Psoas muscle (tissue), 8 donors: Measurements from ENCODE around the gene AGAP2. TPM values are rescaled to one million over a fixed set of nuclear protein-coding genes. Genes with fewer than 3 reads are reported as not detected.

Source experiments
- ATAC-seq, 4 donors: fragments of 200-7000 bp; cut with Tn5 transposase; one replicate each; pipeline ENCODE4 v1.9.1; 2020; ENCODE audit warnings: moderate library complexity in 3 of 4, mild to moderate bottlenecking in 2 of 4
- DNase-seq, 2 donors: peaks; one replicate each; pipeline ENCODE4 v3.0.0-alpha.2; 2020
- H3K27ac ChIP-seq: fragments of 200-600 bp; one replicate; pipeline ENCODE4 v1.8.0; 2022
- H3K27me3 ChIP-seq, 3 donors: fragments of 200-600 bp in 1 of 3; one replicate each; pipeline versions ENCODE4 v1.6.1 to v1.8.0; 2013 to 2022; ENCODE audit warnings: low read length in 2 of 3, mild to moderate bottlenecking in 2 of 3, moderate library complexity in 1 of 3; ENCODE audit not compliant: insufficient read depth in 3 of 3
- H3K36me3 ChIP-seq, 2 donors: fragments of 200-600 bp in 1 of 2; one replicate each; pipeline versions ENCODE4 v1.6.1 to v1.8.0; 2013 to 2022; ENCODE audit warnings: low read depth in 1 of 2, mild to moderate bottlenecking in 1 of 2, moderate library complexity in 1 of 2; ENCODE audit not compliant: insufficient read depth in 1 of 2
- H3K4me1 ChIP-seq: fragments of 200-600 bp; one replicate; pipeline ENCODE4 v1.8.0; 2022
- H3K4me3 ChIP-seq: fragments of 200-600 bp; one replicate; pipeline ENCODE4 v1.8.0; 2022; ENCODE audit warnings: mild to moderate bottlenecking
- H3K9me3 ChIP-seq: fragments of 200-600 bp; one replicate; pipeline ENCODE4 v1.8.0; 2022
- WGBS, 3 donors: extraction: QIAGEN DNeasy Blood & Tissue Kit; methylation state at CpG; one replicate each; pipeline versions ENCODE4 v1.1.6 to v1.1.7; 2013; 5-methylcytosine and 5-hydroxymethylcytosine counted together
- intact Hi-C, 2 donors: fragments of 100-400 bp; cut with DNase I; formaldehyde crosslinking; loops; one replicate each; pipeline versions ENCODE4 v1.11.0 to v1.14.2; 2022
- polyA plus RNA-seq, 3 donors: library from polyadenylated mRNA; stranded (reverse); fragments of 200-250 nt; gene quantifications; one replicate each; pipeline ENCODE4 v1.2.3, GENCODE V29; 2013
- total RNA-seq, 4 donors: library from RNA; stranded (reverse); fragmentation: NEBNext Ultra II Directional in 2 of 4; extraction: Animal tissue kit (Norgen Biotek cat#: 25700) in 2 of 4; gene quantifications; one replicate each; pipeline versions ENCODE4 v1.2.1 to v1.2.4, GENCODE V29; 2021 to 2023
- TF ChIP-seq, protein P1 (sequence below): fragments of 200-600 bp; IDR thresholded peaks from one replicate; pipeline ENCODE4 v1.8.0; 2022; ENCODE audit warnings: antibody characterized with exemption
- donor health status: healthy with polysubstance abuse.
- donor health status: DM: no; HTN: no; CAD: no; lungs with moderate emphysema.
- donor health status: Bipolar disorder and iron deficiency.
- donor health status: healthy.
- donor health status: DM: yes; HTN: yes; CAD: no.
- donor health status: DM: no; HTN: no; CAD: no.
- donor health status: DM: no; HTN: no; CAD: no.
- donor health status: DM: yes; HTN: yes; CAD: no.

Gene AGAP2
- total and polyA plus RNA-seq, 7 donors, result 2.5 to 9.6 (median 3.9) TPM

DNA sequence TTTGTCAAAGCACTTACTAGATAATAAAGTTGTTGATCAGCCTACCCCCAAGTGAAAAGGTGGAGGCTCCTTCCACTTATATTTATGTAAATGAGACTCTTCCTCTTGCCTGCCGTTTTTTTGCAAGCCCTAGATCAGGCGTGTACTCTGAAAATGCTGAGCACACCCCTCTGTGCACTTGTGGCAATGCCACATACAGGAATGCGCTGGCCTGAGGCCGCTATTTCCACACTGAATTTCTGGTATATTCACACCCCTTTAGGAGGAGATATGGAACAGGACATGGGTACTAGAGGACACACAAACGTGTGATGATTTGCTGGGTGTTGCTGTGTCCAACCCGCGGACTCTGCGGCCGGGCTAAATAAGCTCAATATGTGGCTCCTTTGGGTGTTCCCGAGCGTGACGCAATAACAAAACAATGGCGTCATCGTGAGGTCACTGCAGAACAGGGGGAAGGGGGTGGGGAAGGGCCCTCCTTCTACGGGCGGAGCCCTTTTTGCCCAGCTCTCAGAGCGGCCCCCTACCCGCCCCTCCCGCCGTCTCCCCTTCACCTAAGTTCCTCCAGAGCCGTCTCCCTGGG, 5.7 kb upstream of the AGAP2 start:
- intact Hi-C loops, result no loop called here
- WGBS, 3 donors, result 4 to 6% (median 5%) methylated on average over 21 of the region's 21 CpGs

DNA sequence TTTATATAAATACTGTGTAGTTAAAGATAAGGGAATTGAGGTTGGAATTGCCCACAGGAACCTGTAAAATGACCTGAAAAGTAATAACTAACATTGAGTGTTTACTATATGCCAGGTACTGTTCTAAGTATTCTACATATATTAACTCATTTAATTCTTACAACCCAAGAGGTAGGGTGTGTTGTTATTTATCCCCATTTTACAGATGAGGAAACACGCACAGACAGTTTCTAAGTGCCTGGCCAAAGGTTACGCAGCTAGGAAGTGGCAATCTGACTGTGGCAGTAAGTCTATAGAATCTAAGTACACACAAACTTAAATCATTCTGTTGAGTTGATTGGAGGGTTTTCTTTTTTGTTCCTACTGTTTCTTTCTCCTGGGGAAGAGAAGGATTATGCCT, 5.2 kb upstream of the AGAP2 start:
- ATAC-seq, result no peak
- Histone ChIP-seq H3K36me3 (peaks cover 11 to 29% of the 10 kb centered on the region in 2 donors), H3K9me3 (no peaks in the 10 kb centered on the region), H3K4me1 (peaks cover 11% of the 10 kb centered on the region), H3K4me3 (peak overlapping the region; percentile 96), H3K27me3 (peaks cover 0 to 20% (median 5%) of the 10 kb centered on the region in 3 donors), H3K27ac (peak overlapping the region; percentile 97)
- no peak for DNase-seq
- WGBS, 3 donors, result 94 to 96% (median 96%) methylated on average over 2 of the region's 2 CpGs
- TF ChIP-seq, protein P1, sequence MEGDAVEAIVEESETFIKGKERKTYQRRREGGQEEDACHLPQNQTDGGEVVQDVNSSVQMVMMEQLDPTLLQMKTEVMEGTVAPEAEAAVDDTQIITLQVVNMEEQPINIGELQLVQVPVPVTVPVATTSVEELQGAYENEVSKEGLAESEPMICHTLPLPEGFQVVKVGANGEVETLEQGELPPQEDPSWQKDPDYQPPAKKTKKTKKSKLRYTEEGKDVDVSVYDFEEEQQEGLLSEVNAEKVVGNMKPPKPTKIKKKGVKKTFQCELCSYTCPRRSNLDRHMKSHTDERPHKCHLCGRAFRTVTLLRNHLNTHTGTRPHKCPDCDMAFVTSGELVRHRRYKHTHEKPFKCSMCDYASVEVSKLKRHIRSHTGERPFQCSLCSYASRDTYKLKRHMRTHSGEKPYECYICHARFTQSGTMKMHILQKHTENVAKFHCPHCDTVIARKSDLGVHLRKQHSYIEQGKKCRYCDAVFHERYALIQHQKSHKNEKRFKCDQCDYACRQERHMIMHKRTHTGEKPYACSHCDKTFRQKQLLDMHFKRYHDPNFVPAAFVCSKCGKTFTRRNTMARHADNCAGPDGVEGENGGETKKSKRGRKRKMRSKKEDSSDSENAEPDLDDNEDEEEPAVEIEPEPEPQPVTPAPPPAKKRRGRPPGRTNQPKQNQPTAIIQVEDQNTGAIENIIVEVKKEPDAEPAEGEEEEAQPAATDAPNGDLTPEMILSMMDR, result no peak
- intact Hi-C loops, result no loop called here

More for the DNA sequence above, 5.7 kb upstream of the AGAP2 start:
- peak overlapping the region; percentile 97 for H3K27ac ChIP-seq
- TF ChIP-seq, protein P1, result no peak
- peaks cover 11% of the 10 kb centered on the region for H3K4me1 ChIP-seq
- H3K27me3 ChIP-seq, result peaks cover 0 to 14% (median 3%) of the 10 kb centered on the region in 3 donors
- DNase-seq, result peak; percentile 78 to 87
- peak; percentile 76 to 79 (median 78) for ATAC-seq
- H3K36me3 ChIP-seq, result peaks cover 14 to 35% of the 10 kb centered on the region in 2 donors
- peak overlapping the region; percentile 96 for H3K4me3 ChIP-seq
- H3K9me3 ChIP-seq, result no peaks in the 10 kb centered on the region

DNA sequence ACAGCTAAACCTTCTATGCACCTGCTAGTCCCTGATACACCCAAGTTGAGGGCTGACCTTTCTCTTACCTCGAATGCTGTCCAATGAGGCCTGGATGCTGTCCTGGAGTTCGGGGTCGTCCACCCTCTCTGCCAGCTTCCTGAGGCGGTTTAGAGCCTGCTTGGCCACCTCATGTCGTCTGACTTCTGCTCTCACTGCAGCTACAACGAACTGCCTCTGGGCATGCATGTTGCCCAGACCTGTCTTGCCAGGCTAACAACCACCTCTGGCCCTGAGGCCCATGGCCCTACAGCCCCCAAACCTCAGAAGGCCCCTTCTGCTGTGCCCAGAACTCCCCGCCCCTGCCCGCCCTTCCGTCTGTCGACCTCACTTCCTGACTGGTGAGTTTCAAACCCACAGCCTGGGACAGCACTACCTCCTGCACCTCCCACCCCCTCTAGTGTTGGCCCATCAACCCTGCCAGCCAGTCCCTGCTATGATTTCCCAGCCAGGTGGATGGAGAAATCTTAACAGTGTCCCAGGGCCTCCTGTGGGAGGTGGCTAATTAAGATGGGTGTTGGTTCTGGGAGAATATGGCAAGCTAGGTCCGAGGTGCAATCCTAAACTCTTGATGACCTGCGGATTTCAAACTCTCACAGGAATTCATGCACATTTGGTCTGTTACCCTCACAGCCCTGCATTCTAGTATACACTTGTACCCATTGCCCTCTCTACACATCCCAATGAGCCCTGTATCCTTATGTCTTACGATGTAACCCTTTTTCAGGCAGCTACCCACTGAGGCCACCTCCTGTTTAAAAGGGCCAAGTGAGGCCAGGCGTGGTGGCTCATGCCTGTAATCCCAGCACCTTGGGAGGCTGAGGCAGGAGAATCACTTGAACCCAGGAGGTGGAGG, 3.5 kb upstream of the AGAP2 start:
- WGBS, 3 donors, result 46 to 52% (median 48%) methylated on average over 14 of the region's 14 CpGs
- peak overlapping the region; percentile 16 for H3K27ac ChIP-seq

DNA sequence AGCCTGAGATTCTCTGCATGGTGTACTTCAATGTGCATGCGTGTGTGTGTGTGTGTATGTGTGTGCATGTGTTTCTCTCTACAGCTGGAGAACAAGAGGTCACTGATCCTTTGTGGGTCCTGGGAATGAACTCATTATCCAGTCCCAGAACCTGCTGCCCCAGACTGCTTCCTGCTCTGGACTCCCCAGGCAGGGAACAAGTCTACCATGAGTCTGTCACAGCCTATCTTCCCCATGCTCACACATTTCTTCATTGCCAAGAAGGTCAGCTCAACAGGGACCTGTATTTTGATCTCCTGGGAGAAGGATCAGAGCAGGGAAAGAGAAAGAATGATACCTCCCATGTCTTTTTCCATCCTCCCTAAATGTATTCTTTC, 2.9 kb upstream of the AGAP2 start:
- H3K9me3 ChIP-seq, result no peaks in the 10 kb centered on the region
- TF ChIP-seq, protein P1, result no peak
- H3K27me3 ChIP-seq, result peaks cover 0 to 43% (median 20%) of the 10 kb centered on the region in 3 donors
- 56 to 80% (median 57%) methylated on average over 1 of the region's 1 CpG for WGBS, 3 donors
- DNase-seq (no peak), ATAC-seq (no peak)
- intact Hi-C loops, result no loop called here
- H3K36me3 ChIP-seq, result peaks cover 0 to 6% of the 10 kb centered on the region in 2 donors
- peak overlapping the region; percentile 15 for H3K4me3 ChIP-seq
- H3K27ac ChIP-seq, result peak overlapping the region; percentile 16
- H3K4me1 ChIP-seq, result peaks cover 25% of the 10 kb centered on the region

More for the DNA sequence above, 3.5 kb upstream of the AGAP2 start:
- Histone ChIP-seq H3K36me3 (peaks cover 4 to 13% of the 10 kb centered on the region in 2 donors), H3K9me3 (no peaks in the 10 kb centered on the region), H3K27me3 (peaks cover 0 to 36% (median 15%) of the 10 kb centered on the region in 3 donors), H3K4me1 (peaks cover 20% of the 10 kb centered on the region), H3K4me3 (peak overlapping the region; percentile 15)
- intact Hi-C loops, result no loop called here
- no peak for ATAC-seq
- TF ChIP-seq, protein P1, result no peak
- DNase-seq, result peak in 1 of 2 donors; percentile 67
